ENCODE measurements around the gene SH2D1A. TPM values are rescaled to one million over a fixed set of nuclear protein-coding genes. Genes with fewer than 3 reads are reported as not detected.
"Not testable (repeated sequence)": the region's sequence is repeated elsewhere in the genome, so short reads cannot be mapped to it uniquely, and the experiment has no call there.

SH2D1A gene
- not detected for polyA plus RNA-seq (2013, experiment 1 of 2)
- polyA plus RNA-seq (2013, experiment 2 of 2): not detected

- no peak for DNase-seq
- H3K4me1 ChIP-seq (ENCODE audit: control insufficient read depth, low read depth, low read length): no peaks in the 10 kb centered on the region
- H2BK120ac ChIP-seq (ENCODE audit: low read depth, low read length): no peak within 1 kb of the TSS
- H3K9ac ChIP-seq (ENCODE audit: low read length): no peak within 1 kb of the TSS
- no peak within 1 kb of the TSS for H4K5ac ChIP-seq (ENCODE audit: low read length)
- no peak within 1 kb of the TSS for H3K18ac ChIP-seq (ENCODE audit: low read length)
- H3K79me1 ChIP-seq (ENCODE audit: low read length): no peaks in the 10 kb centered on the region
- H3K23ac ChIP-seq (ENCODE audit: low read length): no peak within 1 kb of the TSS
- H3K36me3 ChIP-seq (ENCODE audit: control insufficient read depth, insufficient read depth, low read length): no peaks in the 10 kb centered on the region
- no peak within 1 kb of the TSS for H4K8ac ChIP-seq (ENCODE audit: low read depth, low read length)
- no CpG with 5 or more reads among the region's 19 CpGs for WGBS (ENCODE audit: extremely low coverage, insufficient coverage, low lambda C conversion rate)
- no peaks in the 10 kb centered on the region for H3K79me2 ChIP-seq (ENCODE audit: control insufficient read depth, insufficient read depth, low read length)
- H3K56ac ChIP-seq (ENCODE audit: low read length): no peak within 1 kb of the TSS
- H3K4me2 ChIP-seq (ENCODE audit: low read length): no peak within 1 kb of the TSS
- no peak within 1 kb of the TSS for H2BK5ac ChIP-seq (ENCODE audit: low read length)
- H3K4me3 ChIP-seq (ENCODE audit: low read length): no peak within 1 kb of the TSS
- H2BK15ac ChIP-seq (replicated peaks; ENCODE audit: low read depth): no peak within 1 kb of the TSS
- no peaks in the 10 kb centered on the region for H3K27me3 ChIP-seq (ENCODE audit: insufficient read depth, low read length, poor library complexity)
- no peak within 1 kb of the TSS for H3K4ac ChIP-seq (ENCODE audit: low read depth, low read length)
- H2AK5ac ChIP-seq (ENCODE audit: low read length): no peak within 1 kb of the TSS
- H3K27ac ChIP-seq (ENCODE audit: low read depth, low read length): no peak within 1 kb of the TSS
These were observed at the start of gene SH2D1A for GRCh38 chrX:124346117-124346876. TSS of gene SH2D1A (plus strand) at chrX:124346563. CDS start at chrX:124346643, 80 bp downstream.

GRCh38 chrX:124299323-124299722 lies 47.0 kb upstream of the SH2D1A start:
- not testable (repeated sequence) for H3K23ac ChIP-seq (ENCODE audit: low read length); H3K36me3 ChIP-seq (ENCODE audit: control insufficient read depth, insufficient read depth, low read length); H3K56ac ChIP-seq (ENCODE audit: low read length); H4K8ac ChIP-seq (ENCODE audit: low read depth, low read length); H3K27me3 ChIP-seq (ENCODE audit: insufficient read depth, low read length, poor library complexity); H3K79me2 ChIP-seq (ENCODE audit: control insufficient read depth, insufficient read depth, low read length); H3K79me1 ChIP-seq (ENCODE audit: low read length); H2BK15ac ChIP-seq (replicated peaks; ENCODE audit: low read depth); DNase-seq; H3K4me3 ChIP-seq (ENCODE audit: low read length); H3K4me1 ChIP-seq (ENCODE audit: control insufficient read depth, low read depth, low read length); H3K9ac ChIP-seq (ENCODE audit: low read length); H4K5ac ChIP-seq (ENCODE audit: low read length); H3K4me2 ChIP-seq (ENCODE audit: low read length); H3K18ac ChIP-seq (ENCODE audit: low read length); H3K4ac ChIP-seq (ENCODE audit: low read depth, low read length); H2BK5ac ChIP-seq (ENCODE audit: low read length); H3K27ac ChIP-seq (ENCODE audit: low read depth, low read length); H2AK5ac ChIP-seq (ENCODE audit: low read length); H2BK120ac ChIP-seq (ENCODE audit: low read depth, low read length)
- no CpG with 5 or more reads among the region's 4 CpGs for WGBS (ENCODE audit: extremely low coverage, insufficient coverage, low lambda C conversion rate)

- H3K4me2 ChIP-seq (ENCODE audit: low read length): no peak overlapping the region
- no peak overlapping the region for H4K8ac ChIP-seq (ENCODE audit: low read depth, low read length)
- no peak overlapping the region for H3K4me3 ChIP-seq (ENCODE audit: low read length)
- DNase-seq: no peak
- no peak overlapping the region for H3K18ac ChIP-seq (ENCODE audit: low read length)
- H3K23ac ChIP-seq (ENCODE audit: low read length): no peak overlapping the region
- H3K4ac ChIP-seq (ENCODE audit: low read depth, low read length): no peak overlapping the region
- H3K36me3 ChIP-seq (ENCODE audit: control insufficient read depth, insufficient read depth, low read length): no peaks in the 10 kb centered on the region
- H4K5ac ChIP-seq (ENCODE audit: low read length): no peak overlapping the region
- H3K4me1 ChIP-seq (ENCODE audit: control insufficient read depth, low read depth, low read length): no peaks in the 10 kb centered on the region
- no peak overlapping the region for H3K56ac ChIP-seq (ENCODE audit: low read length)
- WGBS (ENCODE audit: extremely low coverage, insufficient coverage, low lambda C conversion rate): no CpG with 5 or more reads among the region's 4 CpGs
- H3K79me2 ChIP-seq (ENCODE audit: control insufficient read depth, insufficient read depth, low read length): no peaks in the 10 kb centered on the region
- H3K79me1 ChIP-seq (ENCODE audit: low read length): no peaks in the 10 kb centered on the region
- no peak overlapping the region for H3K9ac ChIP-seq (ENCODE audit: low read length)
- no peak overlapping the region for H2BK5ac ChIP-seq (ENCODE audit: low read length)
- H2BK120ac ChIP-seq (ENCODE audit: low read depth, low read length): no peak overlapping the region
- H2BK15ac ChIP-seq (replicated peaks; ENCODE audit: low read depth): no peak overlapping the region
- H3K27me3 ChIP-seq (ENCODE audit: insufficient read depth, low read length, poor library complexity): no peaks in the 10 kb centered on the region
- H3K27ac ChIP-seq (ENCODE audit: low read depth, low read length): no peak overlapping the region
- no peak overlapping the region for H2AK5ac ChIP-seq (ENCODE audit: low read length)
These were observed 46.0 kb upstream of the SH2D1A start for GRCh38 chrX:124300405-124300804.

- Histone ChIP-seq H3K56ac (ENCODE audit: low read length) (no peak overlapping the region), H3K18ac (ENCODE audit: low read length) (no peak overlapping the region), H3K27me3 (ENCODE audit: insufficient read depth, low read length, poor library complexity) (no peaks in the 10 kb centered on the region), H4K5ac (ENCODE audit: low read length) (no peak overlapping the region), H4K8ac (ENCODE audit: low read depth, low read length) (no peak overlapping the region), H2BK120ac (ENCODE audit: low read depth, low read length) (no peak overlapping the region), H3K9ac (ENCODE audit: low read length) (no peak overlapping the region), H3K27ac (ENCODE audit: low read depth, low read length) (no peak overlapping the region), H3K79me1 (ENCODE audit: low read length) (no peaks in the 10 kb centered on the region), H3K4me1 (ENCODE audit: control insufficient read depth, low read depth, low read length) (no peaks in the 10 kb centered on the region), H3K4ac (ENCODE audit: low read depth, low read length) (no peak overlapping the region), H2BK5ac (ENCODE audit: low read length) (no peak overlapping the region), H3K79me2 (ENCODE audit: control insufficient read depth, insufficient read depth, low read length) (no peaks in the 10 kb centered on the region), H3K23ac (ENCODE audit: low read length) (no peak overlapping the region), H3K36me3 (ENCODE audit: control insufficient read depth, insufficient read depth, low read length) (no peaks in the 10 kb centered on the region), H3K4me3 (ENCODE audit: low read length) (no peak overlapping the region), H2AK5ac (ENCODE audit: low read length) (no peak overlapping the region), H2BK15ac (replicated peaks; ENCODE audit: low read depth) (no peak overlapping the region), H3K4me2 (ENCODE audit: low read length) (no peak overlapping the region)
- DNase-seq: no peak
- WGBS (ENCODE audit: extremely low coverage, insufficient coverage, low lambda C conversion rate): no CpG with 5 or more reads among the region's 2 CpGs
These were observed 39.0 kb upstream of the SH2D1A start for GRCh38 chrX:124307253-124307907.

- H3K36me3 ChIP-seq (ENCODE audit: control insufficient read depth, insufficient read depth, low read length): no peaks in the 10 kb centered on the region
- H4K8ac ChIP-seq (ENCODE audit: low read depth, low read length): no peak overlapping the region
- H3K27me3 ChIP-seq (ENCODE audit: insufficient read depth, low read length, poor library complexity): no peaks in the 10 kb centered on the region
- H3K4ac ChIP-seq (ENCODE audit: low read depth, low read length): no peak overlapping the region
- no peaks in the 10 kb centered on the region for H3K4me1 ChIP-seq (ENCODE audit: control insufficient read depth, low read depth, low read length)
- no peak overlapping the region for H3K56ac ChIP-seq (ENCODE audit: low read length)
- H2BK120ac ChIP-seq (ENCODE audit: low read depth, low read length): no peak overlapping the region
- no peak overlapping the region for H3K23ac ChIP-seq (ENCODE audit: low read length)
- H3K4me2 ChIP-seq (ENCODE audit: low read length): no peak overlapping the region
- H2AK5ac ChIP-seq (ENCODE audit: low read length): no peak overlapping the region
- no peak overlapping the region for H2BK5ac ChIP-seq (ENCODE audit: low read length)
- no peak for DNase-seq
- no peak overlapping the region for H3K18ac ChIP-seq (ENCODE audit: low read length)
- H3K79me2 ChIP-seq (ENCODE audit: control insufficient read depth, insufficient read depth, low read length): no peaks in the 10 kb centered on the region
- H3K79me1 ChIP-seq (ENCODE audit: low read length): no peaks in the 10 kb centered on the region
- H3K4me3 ChIP-seq (ENCODE audit: low read length): no peak overlapping the region
- no CpG with 5 or more reads among the region's 1 CpG for WGBS (ENCODE audit: extremely low coverage, insufficient coverage, low lambda C conversion rate)
- H3K27ac ChIP-seq (ENCODE audit: low read depth, low read length): no peak overlapping the region
- no peak overlapping the region for H2BK15ac ChIP-seq (replicated peaks; ENCODE audit: low read depth)
- H4K5ac ChIP-seq (ENCODE audit: low read length): no peak overlapping the region
- H3K9ac ChIP-seq (ENCODE audit: low read length): no peak overlapping the region
These were observed 20.6 kb upstream of the SH2D1A start for GRCh38 chrX:124325732-124326131.
